Epithelial cell of esophagus (primary cell): ENCODE results near the gene GATD1.

Source experiments
- DNase-seq: peaks from one replicate; pipeline ENCODE4 v3.0.0; 2010; ENCODE audit warnings: low read depth
- H3K4me3 ChIP-seq: 2 replicates; pipeline ENCODE4 v1.5.1; 2011; ENCODE audit warnings: mild to moderate bottlenecking, low read length, control low read depth
- CTCF ChIP-seq: IDR thresholded peaks from 2 replicates; pipeline ENCODE4 v1.5.1; 2011; ENCODE audit warnings: low read depth, mild to moderate bottlenecking, low read length, control low read depth, inconsistent platforms; ENCODE audit not compliant: insufficient read depth; ENCODE audit errors: missing control alignments

Gene GATD1

GRCh38 chr11:728901-729491 lies 48.3 kb downstream of the GATD1 start:
- no peak for DNase-seq
- no peak for TF ChIP-seq CTCF
- H3K4me3 ChIP-seq = no peak overlapping the region

- H3K4me3 ChIP-seq = no peak overlapping the region
- TF ChIP-seq CTCF = peak; percentile 89
- DNase-seq = peak; percentile 92
Measured at GRCh38 chr11:727859-728748, 49.2 kb downstream of the GATD1 start.

GRCh38 chr11:727281-727701 lies 50.0 kb downstream of the GATD1 start:
- TF ChIP-seq CTCF = no peak
- no peak overlapping the region for H3K4me3 ChIP-seq
- DNase-seq = no peak

GRCh38 chr11:726278-727220 lies 50.7 kb downstream of the GATD1 start:
- DNase-seq = peak; percentile 91
- H3K4me3 ChIP-seq = no peak overlapping the region
- TF ChIP-seq CTCF = no peak

GRCh38 chr11:725624-726202 lies 51.6 kb downstream of the GATD1 start:
- TF ChIP-seq CTCF = no peak
- no peak overlapping the region for H3K4me3 ChIP-seq
- DNase-seq = no peak

- no peak overlapping the region for H3K4me3 ChIP-seq
- no peak for TF ChIP-seq CTCF
- DNase-seq = no peak
Measured at GRCh38 chr11:724778-725386, 52.4 kb downstream of the GATD1 start.
